ENCODE measurements around the gene HDAC6. TPM values are rescaled to one million over a fixed set of nuclear protein-coding genes. Genes with fewer than 3 reads are reported as not detected.

HDAC6 gene
- total RNA-seq, 2 experiments from 2014 or later, result 94.3 to 102 TPM

- Mint-ChIP-seq H3K9me3 (no peaks in the 10 kb centered on the region), H3K4me1 (peaks cover 9% of the 10 kb centered on the region), H3K4me3 (no peak overlapping the region), H3K27ac (no peak overlapping the region), H3K27me3 (peaks cover 7% of the 10 kb centered on the region), H3K36me3 (ENCODE audit: low read depth) (no peaks in the 10 kb centered on the region)
- ChIA-PET CTCF (interaction anchor here (1.0 kb wide), 1 partner anchor 14 kb away, joined by 3 read pairs; no protein-coding TSS in a partner anchor), POLR2A (no interaction called here)
- no peak for DNase-seq
These were observed 17.1 kb upstream of the HDAC6 start for GRCh38 chrX:48784726-48785125.

DNA sequence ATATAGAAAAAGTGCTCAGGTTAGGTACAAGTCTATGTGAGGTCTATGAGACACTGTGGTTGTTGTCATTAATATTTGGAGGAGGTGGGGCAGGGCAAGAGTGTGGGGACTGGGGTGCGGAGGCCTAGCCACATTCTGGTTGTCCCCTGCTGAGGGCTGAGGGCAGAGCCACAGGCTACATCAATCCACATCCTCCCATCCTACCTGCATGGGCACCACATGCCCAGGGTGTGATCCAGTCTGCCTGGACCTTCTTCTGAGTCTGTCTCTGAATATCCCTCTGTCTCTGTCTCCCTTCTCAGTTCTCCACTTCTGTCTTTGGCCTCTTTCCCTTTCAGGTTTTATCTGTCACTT, 16.7 kb upstream of the HDAC6 start:
- POLR2A ChIA-PET, result no interaction called here
- no peaks in the 10 kb centered on the region for H3K9me3 Mint-ChIP-seq
- H3K27me3 Mint-ChIP-seq, result peaks cover 7% of the 10 kb centered on the region
- H3K4me3 Mint-ChIP-seq, result no peak overlapping the region
- no peaks in the 10 kb centered on the region for H3K36me3 Mint-ChIP-seq (ENCODE audit: low read depth)
- peaks cover 12% of the 10 kb centered on the region for H3K4me1 Mint-ChIP-seq
- CTCF ChIA-PET, result interaction anchor here (1.0 kb wide), 1 partner anchor 14 kb away, joined by 3 read pairs; no protein-coding TSS in a partner anchor
- no peak overlapping the region for H3K27ac Mint-ChIP-seq
- DNase-seq, result no peak

GRCh38 chrX:48785540-48786214, 16.2 kb upstream of the HDAC6 start:
- peaks cover 13% of the 10 kb centered on the region for H3K4me1 Mint-ChIP-seq
- DNase-seq, result no peak
- CTCF ChIA-PET, result interaction anchor here (0.6 kb wide), 1 partner anchor 10 kb away, joined by 3 read pairs; no protein-coding TSS in a partner anchor
- POLR2A ChIA-PET, result no interaction called here
- H3K9me3 Mint-ChIP-seq, result no peaks in the 10 kb centered on the region
- H3K4me3 Mint-ChIP-seq, result no peak overlapping the region
- peak overlapping the region; percentile 25 for H3K27ac Mint-ChIP-seq
- H3K36me3 Mint-ChIP-seq (ENCODE audit: low read depth), result no peaks in the 10 kb centered on the region
- peaks cover 7% of the 10 kb centered on the region for H3K27me3 Mint-ChIP-seq

- H3K9me3 Mint-ChIP-seq, result no peaks in the 10 kb centered on the region
- CTCF ChIA-PET, result interaction anchor here (0.6 kb wide), 1 partner anchor 9 kb away, joined by 3 read pairs; no protein-coding TSS in a partner anchor
These were observed 15.5 kb upstream of the HDAC6 start, which contains the start of gene GATA1 for GRCh38 chrX:48786341-48786800. TSS of gene GATA1 (plus strand) at chrX:48786590. CDS start at chrX:48791110, 4,520 bp downstream.

GRCh38 chrX:48786825-48787504, 14.9 kb upstream of the HDAC6 start:
- H3K36me3 Mint-ChIP-seq (ENCODE audit: low read depth), result no peaks in the 10 kb centered on the region
- no peaks in the 10 kb centered on the region for H3K9me3 Mint-ChIP-seq
- no peak for DNase-seq
- ChIA-PET POLR2A (no interaction called here), CTCF (no interaction called here)
- no peak overlapping the region for H3K27ac Mint-ChIP-seq
- peaks cover 13% of the 10 kb centered on the region for H3K4me1 Mint-ChIP-seq
- H3K4me3 Mint-ChIP-seq, result no peak overlapping the region
- H3K27me3 Mint-ChIP-seq, result peaks cover 7% of the 10 kb centered on the region

More at GRCh38 chrX:48786341-48786800, 15.5 kb upstream of the HDAC6 start, which contains the start of gene GATA1:
- no peak for DNase-seq
- no peaks in the 10 kb centered on the region for H3K36me3 Mint-ChIP-seq (ENCODE audit: low read depth)
- H3K4me3 Mint-ChIP-seq, result no peak within 1 kb of the TSS
- POLR2A ChIA-PET, result no interaction called here
- H3K27ac Mint-ChIP-seq, result peak within 1 kb of the TSS; percentile 25
- peaks cover 7% of the 10 kb centered on the region for H3K27me3 Mint-ChIP-seq
- peaks cover 13% of the 10 kb centered on the region for H3K4me1 Mint-ChIP-seq

DNA sequence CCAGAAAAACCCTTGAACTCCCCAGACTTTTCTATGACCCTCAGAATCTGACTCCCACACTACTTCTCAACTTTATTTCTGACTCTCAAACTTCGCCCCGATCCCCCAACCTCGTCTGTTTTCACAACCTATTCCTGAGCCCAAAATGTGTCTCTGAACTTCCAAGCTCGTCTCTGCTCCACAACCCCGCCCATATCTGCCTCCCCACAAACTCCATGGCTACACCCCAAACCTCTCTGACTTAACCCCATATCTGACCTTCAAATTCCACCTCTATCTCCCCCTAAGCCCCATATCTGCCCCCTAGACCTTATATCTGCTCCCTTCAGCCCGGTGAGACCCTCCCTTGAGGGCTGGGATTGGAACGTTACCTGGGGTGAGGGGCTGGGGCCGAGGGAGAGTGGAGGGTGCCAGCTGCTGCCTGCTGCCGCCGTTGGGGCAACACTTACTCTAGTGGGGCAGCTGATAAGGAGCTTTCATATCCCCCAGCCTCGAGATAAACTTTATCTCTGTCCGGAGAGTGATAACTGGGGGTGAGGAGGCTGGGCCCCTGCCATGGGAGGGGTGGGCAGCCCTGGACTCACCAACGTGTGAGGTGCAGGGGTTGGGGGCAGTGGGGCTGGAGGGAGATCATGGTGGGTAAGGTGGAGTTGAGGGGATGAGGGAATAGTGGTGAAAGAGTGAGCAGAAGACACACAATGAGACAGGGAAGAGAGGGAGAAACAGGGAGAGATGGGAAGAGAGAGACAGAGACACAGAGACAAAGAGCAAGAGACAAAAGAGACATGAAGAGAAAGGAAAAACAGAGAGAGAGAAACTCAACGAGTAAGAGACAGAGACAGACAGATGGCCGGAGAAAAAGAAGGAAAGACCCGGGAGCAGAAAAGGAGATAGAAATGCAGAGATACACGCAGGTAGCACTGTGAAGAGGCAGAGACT, 14.1 kb upstream of the HDAC6 start:
- H3K36me3 Mint-ChIP-seq (ENCODE audit: low read depth), result no peaks in the 10 kb centered on the region
- H3K27ac Mint-ChIP-seq, result no peak overlapping the region
- ChIA-PET CTCF (no interaction called here), POLR2A (no interaction called here)
- no peak for DNase-seq
- peaks cover 7% of the 10 kb centered on the region for H3K27me3 Mint-ChIP-seq
- no peaks in the 10 kb centered on the region for H3K9me3 Mint-ChIP-seq
- H3K4me3 Mint-ChIP-seq, result no peak overlapping the region
- H3K4me1 Mint-ChIP-seq, result peaks cover 13% of the 10 kb centered on the region

DNA sequence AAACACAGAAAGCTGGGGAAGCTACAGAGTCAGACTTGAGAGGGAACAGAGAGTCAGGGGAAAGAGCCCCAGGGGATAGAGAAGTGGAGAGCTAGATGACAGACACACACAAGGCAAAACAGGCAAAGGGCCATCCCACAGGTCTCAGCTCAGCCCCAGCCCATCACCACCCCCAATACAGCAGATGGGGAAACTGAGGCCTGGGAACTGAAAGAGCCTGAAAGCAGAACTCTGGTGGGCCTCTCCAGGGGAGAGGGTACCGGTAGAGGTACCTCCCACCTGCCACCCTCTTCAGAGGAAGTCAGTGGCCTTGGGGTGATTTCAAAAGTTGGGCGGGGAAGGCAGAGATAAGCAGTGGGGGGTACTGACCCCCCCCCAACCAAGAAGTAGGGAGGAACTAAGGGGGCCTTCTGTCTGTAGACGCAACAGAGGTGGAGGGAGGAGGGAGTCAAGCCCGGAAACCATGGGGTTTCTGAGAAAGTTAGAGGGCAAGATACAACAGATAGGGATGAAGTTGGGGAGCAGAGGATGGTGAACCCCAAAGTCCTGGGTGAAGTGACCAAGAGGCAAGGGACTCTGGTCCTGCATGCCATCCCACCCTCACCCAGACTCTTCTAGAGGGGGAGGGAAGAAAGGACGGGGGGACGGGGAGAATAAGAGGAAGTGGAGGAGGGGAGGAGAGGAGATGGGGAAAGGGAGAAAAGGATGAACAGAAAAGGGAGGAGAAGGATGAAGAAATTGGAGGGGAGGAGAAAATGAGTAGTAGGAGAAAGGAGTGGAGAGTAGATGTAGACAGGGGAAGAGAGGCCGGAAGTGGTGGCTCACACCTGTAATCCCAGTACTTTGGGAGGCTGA, 12.3 kb upstream of the HDAC6 start:
- no peak overlapping the region for H3K4me3 Mint-ChIP-seq

GRCh38 chrX:48790477-48790876, 11.4 kb upstream of the HDAC6 start:
- H3K36me3 Mint-ChIP-seq (ENCODE audit: low read depth), result no peaks in the 10 kb centered on the region
- peaks cover 13% of the 10 kb centered on the region for H3K4me1 Mint-ChIP-seq
- DNase-seq, result no peak
- H3K27me3 Mint-ChIP-seq, result peaks cover 7% of the 10 kb centered on the region
- peak overlapping the region; percentile 41 for H3K27ac Mint-ChIP-seq
- ChIA-PET POLR2A (no interaction called here), CTCF (interaction anchor here (0.6 kb wide), 1 partner anchor 14 kb away, joined by 3 read pairs; no protein-coding TSS in a partner anchor)
- H3K9me3 Mint-ChIP-seq, result no peaks in the 10 kb centered on the region
- no peak overlapping the region for H3K4me3 Mint-ChIP-seq

More for the DNA sequence above, 12.3 kb upstream of the HDAC6 start:
- peaks cover 13% of the 10 kb centered on the region for H3K4me1 Mint-ChIP-seq
- no peaks in the 10 kb centered on the region for H3K9me3 Mint-ChIP-seq
- ChIA-PET CTCF (interaction anchor here (0.6 kb wide), 1 partner anchor 8 kb away, joined by 3 read pairs; no protein-coding TSS in a partner anchor), POLR2A (no interaction called here)
- no peak for DNase-seq
- H3K36me3 Mint-ChIP-seq (ENCODE audit: low read depth), result no peaks in the 10 kb centered on the region
- peaks cover 7% of the 10 kb centered on the region for H3K27me3 Mint-ChIP-seq
- peak overlapping the region; percentile 76 for H3K27ac Mint-ChIP-seq

- peaks cover 13% of the 10 kb centered on the region for H3K4me1 Mint-ChIP-seq
- POLR2A ChIA-PET, result interaction anchor here (0.6 kb wide), 1 partner anchor 22 kb away, joined by 3 read pairs; no protein-coding TSS in a partner anchor
- H3K4me3 Mint-ChIP-seq, result no peak overlapping the region
- DNase-seq, result no peak
- H3K27me3 Mint-ChIP-seq, result peaks cover 7% of the 10 kb centered on the region
- CTCF ChIA-PET, result no interaction called here
- H3K36me3 Mint-ChIP-seq (ENCODE audit: low read depth), result no peaks in the 10 kb centered on the region
- H3K27ac Mint-ChIP-seq, result no peak overlapping the region
- no peaks in the 10 kb centered on the region for H3K9me3 Mint-ChIP-seq
These were observed 10.6 kb upstream of the HDAC6 start for GRCh38 chrX:48791063-48791820.

- Mint-ChIP-seq H3K9me3 (no peaks in the 10 kb centered on the region), H3K4me1 (peaks cover 13% of the 10 kb centered on the region), H3K36me3 (ENCODE audit: low read depth) (no peaks in the 10 kb centered on the region), H3K27ac (no peak overlapping the region), H3K27me3 (peaks cover 3% of the 10 kb centered on the region), H3K4me3 (no peak overlapping the region)
- DNase-seq, result no peak
- CTCF ChIA-PET, result interaction anchor here (1.1 kb wide), 1 partner anchor 51 kb away, joined by 3 read pairs; no protein-coding TSS in a partner anchor
- POLR2A ChIA-PET, result interaction anchor here (0.6 kb wide), 1 partner anchor 23 kb away, joined by 3 read pairs; no protein-coding TSS in a partner anchor
These were observed 9.6 kb upstream of the HDAC6 start for GRCh38 chrX:48792219-48792618.

DNA sequence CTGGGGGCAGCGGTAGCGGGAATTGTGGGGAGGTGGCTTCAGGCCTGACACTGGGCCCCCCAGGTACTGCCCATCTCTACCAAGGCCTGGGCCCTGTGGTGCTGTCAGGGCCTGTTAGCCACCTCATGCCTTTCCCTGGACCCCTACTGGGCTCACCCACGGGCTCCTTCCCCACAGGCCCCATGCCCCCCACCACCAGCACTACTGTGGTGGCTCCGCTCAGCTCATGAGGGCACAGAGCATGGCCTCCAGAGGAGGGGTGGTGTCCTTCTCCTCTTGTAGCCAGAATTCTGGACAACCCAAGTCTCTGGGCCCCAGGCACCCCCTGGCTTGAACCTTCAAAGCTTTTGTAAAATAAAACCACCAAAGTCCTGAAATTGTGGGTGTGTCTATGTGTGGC, 7.9 kb upstream of the HDAC6 start:
- no peak for DNase-seq
- no peaks in the 10 kb centered on the region for H3K36me3 Mint-ChIP-seq (ENCODE audit: low read depth)
- CTCF ChIA-PET, result no interaction called here
- no peak overlapping the region for H3K27ac Mint-ChIP-seq
- H3K27me3 Mint-ChIP-seq, result no peaks in the 10 kb centered on the region
- no peaks in the 10 kb centered on the region for H3K9me3 Mint-ChIP-seq
- H3K4me1 Mint-ChIP-seq, result peaks cover 11% of the 10 kb centered on the region
- POLR2A ChIA-PET, result no interaction called here
- H3K4me3 Mint-ChIP-seq, result no peak overlapping the region

Data from activated CD4-positive, alpha-beta T cell treated with anti-CD3 and anti-CD28 coated beads, Interleukin-2, amount 10 ng/mL, durations not matched to agents 7 days and 5 days (primary cell).